ENCODE measurements around the gene KIF18B. TPM values are rescaled to one million over a fixed set of nuclear protein-coding genes. Genes with fewer than 3 reads are reported as not detected.

The KIF18B gene
- total and polyA plus RNA-seq, 2 of the 13 experiments (the other 11 are each of a cell fraction or from before 2014, with no cell fraction given), result 15.2 to 15.3 TPM

DNA sequence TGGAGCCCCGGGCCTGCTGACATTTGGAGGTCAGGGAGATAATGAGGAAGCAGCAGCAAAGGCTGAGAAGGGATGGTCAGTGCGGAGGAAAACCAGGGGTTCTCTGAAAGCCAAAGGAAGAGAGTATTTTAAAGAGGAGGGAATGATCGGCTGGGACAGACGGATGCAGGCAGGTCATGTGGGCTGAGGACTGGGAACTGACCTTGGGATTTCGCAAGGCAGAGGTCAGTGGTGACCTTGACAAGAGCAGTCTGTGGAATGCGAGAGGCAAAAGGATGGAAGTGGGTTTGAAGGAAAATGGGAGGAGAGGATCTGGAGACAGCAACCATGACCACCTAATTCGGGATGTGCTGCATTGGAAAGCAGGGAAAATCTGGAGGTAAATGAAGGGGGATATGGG lies 58.6 kb downstream of the KIF18B start (continued):
- peak; percentile 88; the same call in 1 of the 2 replicates for TF ChIP-seq SMAD1 (CRISPR knock-in tag; IDR thresholded peaks at IDR 0.05; ENCODE audit: borderline replicate concordance, low read depth)
- TF ChIP-seq KAT8 (CRISPR knock-in tag; IDR thresholded peaks at IDR 0.05), result peak; percentile 32; the same call in 1 of the 2 replicates
- TF ChIP-seq FOSL2 (CRISPR knock-in tag; IDR thresholded peaks at IDR 0.05), result peak; percentile 37; the same call in 1 of the 2 replicates
- no peak for TF ChIP-seq POLR2AphosphoS5 (IDR thresholded peaks at IDR 0.05; ENCODE audit: low read depth, low read length)
- no peak for TF ChIP-seq ZNF709 (CRISPR knock-in tag; IDR thresholded peaks at IDR 0.05)
- TF ChIP-seq, protein P1, sequence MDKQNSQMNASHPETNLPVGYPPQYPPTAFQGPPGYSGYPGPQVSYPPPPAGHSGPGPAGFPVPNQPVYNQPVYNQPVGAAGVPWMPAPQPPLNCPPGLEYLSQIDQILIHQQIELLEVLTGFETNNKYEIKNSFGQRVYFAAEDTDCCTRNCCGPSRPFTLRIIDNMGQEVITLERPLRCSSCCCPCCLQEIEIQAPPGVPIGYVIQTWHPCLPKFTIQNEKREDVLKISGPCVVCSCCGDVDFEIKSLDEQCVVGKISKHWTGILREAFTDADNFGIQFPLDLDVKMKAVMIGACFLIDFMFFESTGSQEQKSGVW (CRISPR knock-in tag; IDR thresholded peaks at IDR 0.05; ENCODE audit: borderline replicate concordance), result no peak
- TF ChIP-seq STAG1 (CRISPR knock-in tag; IDR thresholded peaks at IDR 0.05), result no peak
- TF ChIP-seq, protein P2, sequence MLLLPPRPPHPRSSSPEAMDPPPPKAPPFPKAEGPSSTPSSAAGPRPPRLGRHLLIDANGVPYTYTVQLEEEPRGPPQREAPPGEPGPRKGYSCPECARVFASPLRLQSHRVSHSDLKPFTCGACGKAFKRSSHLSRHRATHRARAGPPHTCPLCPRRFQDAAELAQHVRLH (CRISPR knock-in tag; IDR thresholded peaks at IDR 0.05; ENCODE audit: borderline replicate concordance, low read depth), result peak; percentile 35; the same call in 1 of the 2 replicates
- TF ChIP-seq ZNF772 (CRISPR knock-in tag; IDR thresholded peaks at IDR 0.05), result peak; percentile 44; the same call in 1 of the 2 replicates
- TF ChIP-seq KDM2A (CRISPR knock-in tag; IDR thresholded peaks at IDR 0.05; ENCODE audit: borderline replicate concordance, low read depth), result 0 out of 2 replicates have a peak, but pooled peaks have one; percentile 52
- peak; percentile 29; the same call in 1 of the 2 replicates for TF ChIP-seq EED (CRISPR knock-in tag; IDR thresholded peaks at IDR 0.05)
- no peak for TF ChIP-seq ZNF678 (CRISPR knock-in tag; IDR thresholded peaks at IDR 0.05)
- TF ChIP-seq ONECUT2 (CRISPR knock-in tag; IDR thresholded peaks at IDR 0.05), result 0 out of 2 replicates have a peak, but pooled peaks have one; percentile 9
- 0 out of 2 replicates have a peak, but pooled peaks have one; percentile 54 for TF ChIP-seq ZNF317 (CRISPR knock-in tag; IDR thresholded peaks at IDR 0.05)
- peak; percentile 63 for TF ChIP-seq SAP130 (CRISPR knock-in tag; IDR thresholded peaks at IDR 0.05; ENCODE audit: low read depth)
- TF ChIP-seq, protein P3, sequence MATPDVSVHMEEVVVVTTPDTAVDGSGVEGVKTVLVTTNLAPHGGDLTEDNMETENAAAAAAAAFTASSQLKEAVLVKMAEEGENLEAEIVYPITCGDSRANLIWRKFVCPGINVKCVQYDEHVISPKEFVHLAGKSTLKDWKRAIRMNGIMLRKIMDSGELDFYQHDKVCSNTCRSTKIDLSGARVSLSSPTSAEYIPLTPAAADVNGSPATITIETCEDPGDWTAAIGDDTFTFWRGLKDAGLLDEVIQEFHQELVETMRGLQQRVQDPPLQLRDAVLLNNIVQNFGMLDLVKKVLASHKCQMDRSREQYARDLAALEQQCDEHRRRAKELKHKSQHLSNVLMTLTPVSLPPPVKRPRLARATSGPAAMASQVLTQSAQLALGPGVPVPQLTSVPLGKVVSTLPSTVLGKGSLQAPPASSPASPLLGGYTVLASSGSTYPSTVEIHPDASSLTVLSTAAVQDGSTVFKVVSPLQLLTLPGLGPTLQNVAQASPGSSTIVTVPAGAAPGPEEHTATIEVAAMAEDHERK (CRISPR knock-in tag; IDR thresholded peaks at IDR 0.05; ENCODE audit: low read depth), result no peak
- TF ChIP-seq ZNF644 (CRISPR knock-in tag; IDR thresholded peaks at IDR 0.05; ENCODE audit: low read depth), result 0 out of 2 replicates have a peak, but pooled peaks have one; percentile 41
- 0 out of 2 replicates have a peak, but pooled peaks have one; percentile 19 for TF ChIP-seq GATAD1 (CRISPR knock-in tag; IDR thresholded peaks at IDR 0.05)
- peak; percentile 69 for TF ChIP-seq RARA (CRISPR knock-in tag; IDR thresholded peaks at IDR 0.05)
